CD14-positive monocyte (primary cell): ENCODE results near the gene CD96. TPM values are rescaled to one million over a fixed set of nuclear protein-coding genes. Genes with fewer than 3 reads are reported as not detected.

Experiments
- DNase-seq, 3 donors: peaks; one replicate each; pipeline ENCODE4 v3.0.0-alpha.2; 2011 to 2022
- H2AFZ ChIP-seq: 2 replicates; pipeline ENCODE4 v1.6.0; 2012; ENCODE audit warnings: mild to moderate bottlenecking, low read depth, low read length, inconsistent platforms; ENCODE audit not compliant: insufficient read depth, poor library complexity, severe bottlenecking
- H3K27ac ChIP-seq, 2 donors: 1 replicate in 1 of 2; 2 replicates in 1 of 2; pipeline ENCODE4 v1.5.1; 2012 to 2013; ENCODE audit warnings: low read length in 2 of 2, control low read depth in 1 of 2, inconsistent platforms in 1 of 2, low read depth in 1 of 2, mild to moderate bottlenecking in 1 of 2
- H3K27me3 ChIP-seq, 2 donors: one replicate each; pipeline versions ENCODE4 v1.6.0 to v1.6.1; 2011 to 2013; ENCODE audit warnings: low read length in 2 of 2; ENCODE audit not compliant: control insufficient read depth in 2 of 2, insufficient read depth in 2 of 2
- H3K36me3 ChIP-seq, 2 donors: replicated peaks in 1 of 2; 1 replicate in 1 of 2; 2 replicates in 1 of 2; pipeline versions ENCODE4 v1.5.1 to v1.6.1; 2012 to 2013; ENCODE audit warnings: low read length in 2 of 2, control low read depth in 1 of 2, inconsistent platforms in 1 of 2, mild to moderate bottlenecking in 1 of 2; ENCODE audit not compliant: insufficient read depth in 2 of 2, control insufficient read depth in 1 of 2
- H3K4me1 ChIP-seq, 2 donors: 1 replicate in 1 of 2; 2 replicates in 1 of 2; pipeline versions ENCODE4 v1.5.1 to v1.6.1; 2012 to 2013; ENCODE audit warnings: low read length in 2 of 2, control low read depth in 1 of 2, inconsistent platforms in 1 of 2, mild to moderate bottlenecking in 1 of 2, moderate library complexity in 1 of 2; ENCODE audit not compliant: insufficient read depth in 2 of 2, control insufficient read depth in 1 of 2
- H3K4me2 ChIP-seq: replicated peaks from 2 replicates; pipeline ENCODE3; 2012; ENCODE audit warnings: low read length, moderate library complexity, mild to moderate bottlenecking; ENCODE audit not compliant: poor library complexity, severe bottlenecking; ENCODE audit errors: extremely low read depth
- H3K4me3 ChIP-seq, 3 experiments: fragments of 200-600 bp in 1 of 3; sonication (generic) in 1 of 3; replicated peaks in 1 of 3; 1 replicate in 2 of 3; 2 replicates in 1 of 3; pipeline ENCODE4 v1.5.1; 2011 to 2013; ENCODE audit warnings: low read length in 3 of 3, mild to moderate bottlenecking in 3 of 3, control low read depth in 2 of 3, low read depth in 2 of 3, inconsistent platforms in 1 of 3, moderate library complexity in 1 of 3
- H3K79me2 ChIP-seq: 2 replicates; pipeline ENCODE4 v1.6.0; 2012; ENCODE audit warnings: mild to moderate bottlenecking, control low read depth, inconsistent platforms, low read length, moderate library complexity; ENCODE audit not compliant: insufficient read depth
- H3K9ac ChIP-seq: 2 replicates; pipeline ENCODE4 v1.6.0; 2017; ENCODE audit warnings: low read length, mild to moderate bottlenecking; ENCODE audit not compliant: insufficient read depth, poor library complexity, severe bottlenecking
- H3K9me3 ChIP-seq, 2 donors: replicated peaks in 1 of 2; 1 replicate in 1 of 2; 2 replicates in 1 of 2; pipeline versions ENCODE4 v1.5.1 to v1.6.1; 2012 to 2013; ENCODE audit warnings: low read length in 2 of 2, control low read depth in 1 of 2; ENCODE audit not compliant: control insufficient read depth in 1 of 2, insufficient read depth in 1 of 2
- H4K20me1 ChIP-seq: 2 replicates; pipeline ENCODE4 v1.6.0; 2012; ENCODE audit warnings: mild to moderate bottlenecking, low read length, control low read depth, moderate library complexity; ENCODE audit not compliant: insufficient read depth
- H3K27ac Mint-ChIP-seq, 7 donors: one replicate each; pipeline ENCODE4 v1.8.0; 2020; ENCODE audit warnings: mild to moderate bottlenecking in 7 of 7, mixed read lengths in 7 of 7, moderate library complexity in 6 of 7, inconsistent platforms in 2 of 7
- H3K27me3 Mint-ChIP-seq, 3 donors: one replicate each; pipeline ENCODE4 v1.8.0; 2021 to 2022; ENCODE audit warnings: low read depth in 3 of 3, mild to moderate bottlenecking in 3 of 3, mixed read lengths in 3 of 3, moderate library complexity in 3 of 3, inconsistent platforms in 1 of 3
- H3K36me3 Mint-ChIP-seq, 2 donors: one replicate each; pipeline ENCODE4 v1.8.0; 2020; ENCODE audit warnings: mixed read lengths in 2 of 2, inconsistent platforms in 1 of 2, mild to moderate bottlenecking in 1 of 2
- H3K4me1 Mint-ChIP-seq: one replicate; pipeline ENCODE4 v1.8.0; 2020; ENCODE audit warnings: mild to moderate bottlenecking, mixed read lengths
- H3K4me3 Mint-ChIP-seq, 2 donors: one replicate each; pipeline ENCODE4 v1.8.0; 2020; ENCODE audit warnings: mild to moderate bottlenecking in 2 of 2, mixed read lengths in 2 of 2, moderate library complexity in 1 of 2
- H3K9me3 Mint-ChIP-seq, 7 donors: one replicate each; pipeline ENCODE4 v1.8.0; 2020 to 2022; ENCODE audit warnings: mixed read lengths in 7 of 7, mild to moderate bottlenecking in 6 of 7, moderate library complexity in 6 of 7, inconsistent platforms in 2 of 7
- WGBS: methylation state at CpG from one replicate; pipeline ENCODE4 v1.1.5; 2013; ENCODE audit warnings: missing lambda C conversion rate; ENCODE audit not compliant: insufficient coverage; 5-methylcytosine and 5-hydroxymethylcytosine counted together
- intact Hi-C, 2 donors: fragments of 100-400 bp; cut with micrococcal nuclease; formaldehyde crosslinking; loops; one replicate each; pipeline versions ENCODE4 v1.15.0 to v1.15.1; 2023
- polyA plus RNA-seq, 3 donors: library from polyadenylated mRNA; depleted of rRNA in 1 of 3; unstranded in 2 of 3; stranded (reverse) in 1 of 3; fragments of 300-500 nt in 2 of 3; fragments of >200 nt in 1 of 3; fragmentation: Illumina TruSeq in 2 of 3; gene quantifications; 1 replicate in 2 of 3; 2 replicates in 1 of 3; pipeline ENCODE4 v1.2.3, GENCODE V29; 2012 to 2021
- TF ChIP-seq, protein P1 (sequence below): fragments of 200-600 bp; IDR thresholded peaks from one replicate; pipeline ENCODE4 v1.8.0; 2022; ENCODE audit warnings: antibody characterized with exemption, mild to moderate bottlenecking

The CD96 gene
- polyA plus RNA-seq, 3 donors = 0.05 to 0.97 (median 0.33) TPM

DNA sequence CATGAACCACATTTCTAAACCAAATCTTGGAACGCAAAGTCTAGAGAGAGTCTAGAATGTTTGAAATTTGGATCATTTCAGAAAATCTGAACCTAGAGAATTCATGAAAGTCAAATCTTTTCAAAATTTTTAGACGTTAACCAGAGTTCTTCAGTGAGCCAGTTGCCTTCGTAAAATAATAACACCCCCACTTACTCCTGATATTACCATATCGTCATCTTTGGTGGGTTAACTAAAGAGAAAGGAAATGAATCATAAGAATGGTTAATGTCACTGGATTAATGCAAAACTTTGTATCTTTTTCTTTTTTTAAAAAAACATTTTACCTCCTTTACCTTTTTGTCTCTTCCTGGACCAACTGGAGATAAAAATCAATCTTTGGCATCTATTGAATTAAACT is 54.3 kb downstream of the CD96 start:
- TF ChIP-seq, protein P1, sequence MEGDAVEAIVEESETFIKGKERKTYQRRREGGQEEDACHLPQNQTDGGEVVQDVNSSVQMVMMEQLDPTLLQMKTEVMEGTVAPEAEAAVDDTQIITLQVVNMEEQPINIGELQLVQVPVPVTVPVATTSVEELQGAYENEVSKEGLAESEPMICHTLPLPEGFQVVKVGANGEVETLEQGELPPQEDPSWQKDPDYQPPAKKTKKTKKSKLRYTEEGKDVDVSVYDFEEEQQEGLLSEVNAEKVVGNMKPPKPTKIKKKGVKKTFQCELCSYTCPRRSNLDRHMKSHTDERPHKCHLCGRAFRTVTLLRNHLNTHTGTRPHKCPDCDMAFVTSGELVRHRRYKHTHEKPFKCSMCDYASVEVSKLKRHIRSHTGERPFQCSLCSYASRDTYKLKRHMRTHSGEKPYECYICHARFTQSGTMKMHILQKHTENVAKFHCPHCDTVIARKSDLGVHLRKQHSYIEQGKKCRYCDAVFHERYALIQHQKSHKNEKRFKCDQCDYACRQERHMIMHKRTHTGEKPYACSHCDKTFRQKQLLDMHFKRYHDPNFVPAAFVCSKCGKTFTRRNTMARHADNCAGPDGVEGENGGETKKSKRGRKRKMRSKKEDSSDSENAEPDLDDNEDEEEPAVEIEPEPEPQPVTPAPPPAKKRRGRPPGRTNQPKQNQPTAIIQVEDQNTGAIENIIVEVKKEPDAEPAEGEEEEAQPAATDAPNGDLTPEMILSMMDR = no peak
- H3K27ac ChIP-seq = no peak overlapping the region
- Mint-ChIP-seq H3K4me3 (no peak overlapping the region), H3K4me1 (no peaks in the 10 kb centered on the region), H3K36me3 (no peaks in the 10 kb centered on the region), H3K27me3 (peaks cover 0 to 1% (median 0%) of the 10 kb centered on the region in 3 donors), H3K9me3 (peaks cover 0 to 3% (median 0%) of the 10 kb centered on the region in 7 donors), H3K27ac (no peak overlapping the region)
- H3K4me2 ChIP-seq = no peak overlapping the region
- no peak for DNase-seq
- intact Hi-C loops = no loop called here
- H3K9me3 ChIP-seq = no peaks in the 10 kb centered on the region
- no peak overlapping the region for H2AFZ ChIP-seq
- no peaks in the 10 kb centered on the region for H3K27me3 ChIP-seq
- H3K36me3 ChIP-seq = no peaks in the 10 kb centered on the region
- no peak overlapping the region for H3K9ac ChIP-seq
- no CpG with 5 or more reads among the region's 4 CpGs for WGBS
- H3K4me3 ChIP-seq = no peak overlapping the region
- no peaks in the 10 kb centered on the region for H3K4me1 ChIP-seq
- H3K79me2 ChIP-seq = no peaks in the 10 kb centered on the region
- H4K20me1 ChIP-seq = no peaks in the 10 kb centered on the region

GRCh38 chr3:111598139-111598538 is 56.1 kb downstream of the CD96 start:
- Histone ChIP-seq H3K9me3 (no peaks in the 10 kb centered on the region), H3K36me3 (no peaks in the 10 kb centered on the region), H2AFZ (no peak overlapping the region), H3K4me3 (no peak overlapping the region), H3K4me2 (no peak overlapping the region), H3K27me3 (no peaks in the 10 kb centered on the region), H3K4me1 (no peaks in the 10 kb centered on the region), H3K27ac (no peak overlapping the region), H3K79me2 (no peaks in the 10 kb centered on the region), H4K20me1 (no peaks in the 10 kb centered on the region), H3K9ac (no peak overlapping the region)
- Mint-ChIP-seq H3K27me3 (no peaks in the 10 kb centered on the region), H3K4me3 (no peak overlapping the region), H3K36me3 (no peaks in the 10 kb centered on the region), H3K4me1 (no peaks in the 10 kb centered on the region), H3K9me3 (peaks cover 0 to 3% (median 0%) of the 10 kb centered on the region in 7 donors), H3K27ac (no peak overlapping the region)
- intact Hi-C loops = no loop called here
- TF ChIP-seq, protein P1 = no peak
- no CpG with 5 or more reads among the region's 1 CpG for WGBS
- DNase-seq = no peak
